Activated CD4-positive, alpha-beta T cell treated with anti-CD3 and anti-CD28 coated beads for 48 hours (primary cell): ENCODE data around the gene BATF3.
"Not testable (repeated sequence)": the region's sequence is repeated elsewhere in the genome, so short reads cannot be mapped to it uniquely, and the experiment has no call there.

Experiments used
- DNase-seq: peaks from one replicate; pipeline ENCODE4 v3.0.0-alpha.2; 2020

The BATF3 gene

GRCh38 chr1:212699625-212700222 lies at the start of gene BATF3:
Gene BATF3, minus strand, starts transcription at chr1:212699840. Its CDS starts 78 bp downstream, at chr1:212699762.
- peak; percentile 78 for DNase-seq

- no peak for DNase-seq
Observed at GRCh38 chr1:212746546-212746945, 46.9 kb upstream of the BATF3 start.

- DNase-seq: no peak
Observed at GRCh38 chr1:212745303-212745702, 45.7 kb upstream of the BATF3 start.

- no peak for DNase-seq
Observed at GRCh38 chr1:212743901-212744475, 44.3 kb upstream of the BATF3 start.

GRCh38 chr1:212738330-212738729 lies 38.7 kb upstream of the BATF3 start:
- DNase-seq: no peak

GRCh38 chr1:212737559-212737958 lies 37.9 kb upstream of the BATF3 start:
- no peak for DNase-seq

GRCh38 chr1:212733109-212733508 lies 33.5 kb upstream of the BATF3 start:
- DNase-seq: no peak

- no peak for DNase-seq
Observed at GRCh38 chr1:212731630-212732029, 32.0 kb upstream of the BATF3 start.

- DNase-seq: no peak
Observed at GRCh38 chr1:212728606-212729005, 29.0 kb upstream of the BATF3 start.

- peak; percentile 44 for DNase-seq
Observed at GRCh38 chr1:212727386-212728181, 27.9 kb upstream of the BATF3 start.

GRCh38 chr1:212724679-212725078 lies 25.0 kb upstream of the BATF3 start:
- DNase-seq: not testable (repeated sequence)

GRCh38 chr1:212722270-212722957 lies 22.8 kb upstream of the BATF3 start:
- no peak for DNase-seq

- DNase-seq: peak; percentile 67
Observed at GRCh38 chr1:212721388-212722247, 22.0 kb upstream of the BATF3 start.

- no peak for DNase-seq
Observed at GRCh38 chr1:212719633-212720032, 20.0 kb upstream of the BATF3 start.

GRCh38 chr1:212718499-212718898 lies 18.9 kb upstream of the BATF3 start:
- no peak for DNase-seq

GRCh38 chr1:212716161-212716560 lies 16.5 kb upstream of the BATF3 start:
- no peak for DNase-seq

- DNase-seq: peak; percentile 55
Observed at GRCh38 chr1:212713465-212714136, 14.0 kb upstream of the BATF3 start.

- DNase-seq: peak; percentile 50
Observed at GRCh38 chr1:212712451-212713303, 13.0 kb upstream of the BATF3 start.

GRCh38 chr1:212711974-212712373 lies 12.3 kb upstream of the BATF3 start:
- not testable (repeated sequence) for DNase-seq

GRCh38 chr1:212710566-212710965 lies 10.9 kb upstream of the BATF3 start:
- DNase-seq: no peak
